ENCODE data around the gene SEZ6L2.

DNA sequence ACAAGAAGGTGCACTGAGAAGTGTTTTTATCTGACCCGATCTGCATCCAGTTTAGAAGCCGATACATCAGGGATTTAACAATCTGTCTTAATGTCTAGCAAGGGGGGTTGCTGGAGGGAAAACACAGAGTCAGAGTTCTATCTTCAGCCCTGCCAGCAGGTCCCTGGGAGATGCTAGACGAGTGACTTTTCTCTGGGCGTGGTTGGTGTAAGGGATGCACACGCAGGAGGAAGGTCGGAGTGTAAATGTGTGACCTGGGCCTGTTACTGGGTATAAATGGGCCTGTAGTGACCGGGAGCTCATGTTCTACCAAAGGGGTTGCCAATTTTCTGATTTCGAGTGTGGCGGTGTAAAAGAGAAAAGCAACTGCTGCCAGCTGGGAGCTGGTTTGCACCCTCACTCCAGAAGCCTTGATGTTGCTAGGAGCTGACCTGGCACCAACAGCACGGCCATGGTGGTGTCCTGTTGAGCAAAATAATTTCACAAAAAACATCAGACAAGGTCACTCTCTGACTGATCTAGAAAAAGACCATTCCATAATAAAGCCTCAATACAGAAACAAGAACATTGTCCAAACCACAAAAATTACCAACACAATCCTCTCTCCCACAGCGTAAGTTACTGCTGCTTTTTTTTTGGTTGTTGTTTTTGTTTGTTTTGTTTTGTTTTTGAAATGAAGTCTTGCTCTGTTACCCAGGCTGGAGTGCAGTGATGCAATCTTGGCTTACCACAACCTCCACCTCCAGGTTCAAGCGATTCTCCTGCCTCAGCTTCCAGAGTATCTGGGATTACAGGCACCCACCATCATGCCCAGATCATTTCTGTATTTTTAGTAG is 27.9 kb upstream of the SEZ6L2 start:
- TF ChIP-seq POLR2A (IDR thresholded peaks at IDR 0.05; ENCODE audit: insufficient read depth in 1 of 2, low read depth in 2 of 2, low read length in 2 of 2), result no peak
- TF ChIP-seq, protein P1, sequence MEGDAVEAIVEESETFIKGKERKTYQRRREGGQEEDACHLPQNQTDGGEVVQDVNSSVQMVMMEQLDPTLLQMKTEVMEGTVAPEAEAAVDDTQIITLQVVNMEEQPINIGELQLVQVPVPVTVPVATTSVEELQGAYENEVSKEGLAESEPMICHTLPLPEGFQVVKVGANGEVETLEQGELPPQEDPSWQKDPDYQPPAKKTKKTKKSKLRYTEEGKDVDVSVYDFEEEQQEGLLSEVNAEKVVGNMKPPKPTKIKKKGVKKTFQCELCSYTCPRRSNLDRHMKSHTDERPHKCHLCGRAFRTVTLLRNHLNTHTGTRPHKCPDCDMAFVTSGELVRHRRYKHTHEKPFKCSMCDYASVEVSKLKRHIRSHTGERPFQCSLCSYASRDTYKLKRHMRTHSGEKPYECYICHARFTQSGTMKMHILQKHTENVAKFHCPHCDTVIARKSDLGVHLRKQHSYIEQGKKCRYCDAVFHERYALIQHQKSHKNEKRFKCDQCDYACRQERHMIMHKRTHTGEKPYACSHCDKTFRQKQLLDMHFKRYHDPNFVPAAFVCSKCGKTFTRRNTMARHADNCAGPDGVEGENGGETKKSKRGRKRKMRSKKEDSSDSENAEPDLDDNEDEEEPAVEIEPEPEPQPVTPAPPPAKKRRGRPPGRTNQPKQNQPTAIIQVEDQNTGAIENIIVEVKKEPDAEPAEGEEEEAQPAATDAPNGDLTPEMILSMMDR (CRISPR knock-in tag; IDR thresholded peaks at IDR 0.05), result no peak

All from HepG2 (cell line).